ENCODE measurements around the gene GHRH. TPM values are rescaled to one million over a fixed set of nuclear protein-coding genes. Genes with fewer than 3 reads are reported as not detected.

Gene GHRH
- polyA plus RNA-seq, 2 donors, result not detected

DNA sequence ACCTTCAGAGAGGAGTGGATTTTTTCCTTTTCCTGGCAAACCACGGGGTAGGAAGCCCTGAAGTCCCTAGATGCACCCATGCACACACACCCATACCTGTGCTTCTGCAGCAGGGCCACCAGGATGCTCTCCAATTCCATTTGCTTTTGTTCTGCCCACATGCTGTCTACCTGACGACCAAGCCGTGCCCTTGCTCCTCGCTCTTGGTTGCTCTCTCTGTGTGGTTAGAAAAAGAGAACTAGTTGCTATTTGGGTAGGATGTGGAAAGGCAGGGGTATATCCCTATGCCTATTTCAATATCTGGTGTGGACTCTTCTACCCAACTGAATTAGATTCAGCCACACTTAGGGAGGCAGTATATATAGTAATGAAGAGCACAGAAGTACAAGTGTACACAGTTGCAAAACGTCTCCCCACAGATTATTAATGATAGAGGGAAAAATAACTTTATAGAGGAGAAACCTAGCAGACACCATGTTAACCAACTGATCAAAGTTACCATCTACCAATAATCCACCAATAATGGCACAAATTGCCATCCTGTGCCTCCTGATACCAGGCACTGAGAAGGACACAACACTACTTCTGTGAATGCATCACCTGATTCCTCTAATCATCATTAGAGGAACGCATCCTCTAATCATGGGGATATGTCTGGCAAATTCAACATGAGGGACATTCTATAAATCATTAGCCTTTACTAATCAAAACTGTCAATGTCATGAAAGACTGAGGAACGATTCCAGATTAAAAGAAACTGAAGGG lies 7.3 kb downstream of the GHRH start:
- H3K4me1 ChIP-seq (ENCODE audit: control insufficient read depth in 2 of 2, insufficient read depth in 2 of 2, low read length in 1 of 2), result peaks cover 0 to 3% of the 10 kb centered on the region in 2 donors
- no peak overlapping the region for H3K4me3 ChIP-seq (ENCODE audit: low read depth in 1 of 2, low read length in 2 of 2)
- H3K27ac ChIP-seq (ENCODE audit: low read depth in 2 of 2, low read length in 1 of 2), result no peak overlapping the region
- H3K36me3 ChIP-seq (ENCODE audit: control insufficient read depth in 2 of 2, insufficient read depth in 2 of 2, low read length in 1 of 2), result no peaks in the 10 kb centered on the region
- WGBS, 2 donors, result 75 to 84% methylated on average over 7 of the region's 7 CpGs
- H3K9me3 ChIP-seq (ENCODE audit: control insufficient read depth in 2 of 2, insufficient read depth in 1 of 2, low read depth in 1 of 2, low read length in 1 of 2), result no peaks in the 10 kb centered on the region
- H3K27me3 ChIP-seq (ENCODE audit: control insufficient read depth in 1 of 2, insufficient read depth in 2 of 2, low read length in 2 of 2), result no peaks in the 10 kb centered on the region

DNA sequence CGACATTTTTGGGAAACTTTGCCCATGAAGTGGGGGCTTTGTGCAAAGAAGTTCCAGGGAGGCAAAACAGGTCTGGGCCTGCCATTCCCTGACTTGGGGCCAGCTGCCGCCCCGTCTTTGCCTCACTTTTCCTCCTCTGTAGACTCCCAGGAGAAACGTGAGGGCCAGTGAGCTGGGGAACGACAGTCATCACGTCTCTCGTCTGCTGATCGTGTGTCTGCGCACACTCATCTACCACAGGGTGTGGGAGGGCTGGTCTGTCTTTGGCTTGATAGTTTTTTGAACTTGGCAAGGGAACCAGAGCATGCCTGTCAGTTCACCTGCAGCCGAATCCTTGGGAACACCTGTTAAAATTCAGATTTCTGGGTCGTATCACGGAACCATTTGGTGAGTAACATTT lies 8.5 kb downstream of the GHRH start:
- H3K36me3 ChIP-seq (ENCODE audit: control insufficient read depth in 2 of 2, insufficient read depth in 2 of 2, low read length in 1 of 2), result no peaks in the 10 kb centered on the region
- H3K4me3 ChIP-seq (ENCODE audit: low read depth in 1 of 2, low read length in 2 of 2), result no peak overlapping the region
- peaks cover 0 to 3% of the 10 kb centered on the region in 2 donors for H3K4me1 ChIP-seq (ENCODE audit: control insufficient read depth in 2 of 2, insufficient read depth in 2 of 2, low read length in 1 of 2)
- 60 to 74% methylated on average over 12 of the region's 12 CpGs for WGBS, 2 donors
- no peak overlapping the region for H3K27ac ChIP-seq (ENCODE audit: low read depth in 2 of 2, low read length in 1 of 2)
- H3K9me3 ChIP-seq (ENCODE audit: control insufficient read depth in 2 of 2, insufficient read depth in 1 of 2, low read depth in 1 of 2, low read length in 1 of 2), result no peaks in the 10 kb centered on the region
- no peaks in the 10 kb centered on the region for H3K27me3 ChIP-seq (ENCODE audit: control insufficient read depth in 1 of 2, insufficient read depth in 2 of 2, low read length in 2 of 2)

DNA sequence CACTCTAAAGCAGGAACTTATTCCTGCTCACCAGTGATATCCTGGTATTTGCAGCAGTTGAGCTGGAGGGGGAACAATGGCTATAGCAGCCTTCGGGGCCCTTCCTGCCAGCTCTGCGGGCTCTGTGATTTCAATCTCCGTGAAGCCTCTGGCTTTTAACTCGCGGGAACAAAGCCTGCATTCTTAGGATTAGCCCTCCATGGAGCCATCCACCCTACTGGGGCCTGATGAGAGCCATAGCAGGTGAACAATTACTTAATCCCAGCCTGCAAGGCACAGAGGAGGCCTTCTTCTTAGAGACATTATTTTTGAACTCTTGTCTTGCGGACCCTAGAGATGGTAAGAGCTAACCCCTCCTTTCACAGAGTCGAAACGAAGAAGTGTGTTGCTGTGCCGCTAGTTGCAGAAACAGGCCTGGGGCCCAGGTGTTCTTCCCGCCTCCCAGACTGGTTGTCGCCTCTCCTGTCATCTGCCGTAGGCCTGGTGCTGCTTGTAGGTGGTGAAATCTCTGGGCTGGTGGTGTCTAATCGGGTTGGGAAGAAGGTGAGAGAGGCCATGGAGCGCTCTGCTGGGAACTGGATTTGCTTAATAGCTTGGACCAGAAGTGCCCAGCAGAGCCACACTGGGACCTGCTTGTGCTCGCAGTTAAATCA lies 9.7 kb downstream of the GHRH start:
- H3K4me1 ChIP-seq (ENCODE audit: control insufficient read depth in 2 of 2, insufficient read depth in 2 of 2, low read length in 1 of 2), result peaks cover 0 to 3% of the 10 kb centered on the region in 2 donors
- WGBS, 2 donors, result 75 to 79% methylated on average over 15 of the region's 15 CpGs
- H3K27ac ChIP-seq (ENCODE audit: low read depth in 2 of 2, low read length in 1 of 2), result no peak overlapping the region
- H3K9me3 ChIP-seq (ENCODE audit: control insufficient read depth in 2 of 2, insufficient read depth in 1 of 2, low read depth in 1 of 2, low read length in 1 of 2), result no peaks in the 10 kb centered on the region
- H3K36me3 ChIP-seq (ENCODE audit: control insufficient read depth in 2 of 2, insufficient read depth in 2 of 2, low read length in 1 of 2), result no peaks in the 10 kb centered on the region
- H3K4me3 ChIP-seq (ENCODE audit: low read depth in 1 of 2, low read length in 2 of 2), result no peak overlapping the region
- H3K27me3 ChIP-seq (ENCODE audit: control insufficient read depth in 1 of 2, insufficient read depth in 2 of 2, low read length in 2 of 2), result no peaks in the 10 kb centered on the region

DNA sequence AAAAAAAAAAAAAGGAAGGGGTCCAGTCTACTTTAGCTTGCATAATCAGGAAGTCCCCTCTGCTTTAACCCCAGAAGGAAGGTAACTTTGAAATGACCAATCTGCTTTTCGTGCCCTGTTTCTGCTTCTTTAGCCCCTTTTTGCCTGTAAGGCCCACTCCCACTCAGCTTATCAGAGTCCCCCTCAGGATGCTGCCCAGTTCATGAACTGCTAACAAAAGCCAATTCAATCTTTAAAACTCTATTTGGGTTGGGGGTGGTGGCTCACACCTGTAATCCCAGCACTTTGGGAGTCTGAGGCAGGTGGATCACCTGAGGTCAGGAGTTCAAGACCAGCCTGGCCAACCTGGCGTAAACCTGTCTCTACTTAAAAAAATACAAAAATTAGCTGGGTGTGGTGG lies 12.3 kb downstream of the GHRH start:
- peaks cover 0 to 3% of the 10 kb centered on the region in 2 donors for H3K4me1 ChIP-seq (ENCODE audit: control insufficient read depth in 2 of 2, insufficient read depth in 2 of 2, low read length in 1 of 2)
- H3K9me3 ChIP-seq (ENCODE audit: control insufficient read depth in 2 of 2, insufficient read depth in 1 of 2, low read depth in 1 of 2, low read length in 1 of 2), result no peaks in the 10 kb centered on the region
- WGBS, 2 donors, result 94% methylated on average over 2 of the region's 2 CpGs
- H3K36me3 ChIP-seq (ENCODE audit: control insufficient read depth in 2 of 2, insufficient read depth in 2 of 2, low read length in 1 of 2), result no peaks in the 10 kb centered on the region
- H3K4me3 ChIP-seq (ENCODE audit: low read depth in 1 of 2, low read length in 2 of 2), result no peak overlapping the region
- no peak overlapping the region for H3K27ac ChIP-seq (ENCODE audit: low read depth in 2 of 2, low read length in 1 of 2)
- no peaks in the 10 kb centered on the region for H3K27me3 ChIP-seq (ENCODE audit: control insufficient read depth in 1 of 2, insufficient read depth in 2 of 2, low read length in 2 of 2)

DNA sequence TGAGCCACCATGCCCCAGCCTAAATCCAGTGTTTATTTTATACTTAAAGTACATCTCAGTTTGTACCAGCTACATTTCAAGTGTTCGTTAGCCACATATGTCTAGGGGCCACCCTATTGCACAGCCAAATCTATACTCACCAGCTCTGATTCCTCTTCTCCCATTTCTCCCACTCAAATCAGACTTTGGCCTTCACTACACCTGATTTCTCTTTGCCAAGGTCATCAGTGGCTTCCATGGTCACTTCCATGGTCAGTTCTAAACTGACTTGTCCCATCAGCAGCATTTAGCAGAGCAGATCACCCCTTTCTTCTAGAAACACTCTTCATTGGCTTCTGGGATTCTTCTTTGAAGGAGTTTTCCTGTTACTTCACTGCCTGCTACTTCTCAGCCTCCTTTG lies 14.1 kb downstream of the GHRH start:
- no peaks in the 10 kb centered on the region for H3K9me3 ChIP-seq (ENCODE audit: control insufficient read depth in 2 of 2, insufficient read depth in 1 of 2, low read depth in 1 of 2, low read length in 1 of 2)
- H3K4me1 ChIP-seq (ENCODE audit: control insufficient read depth in 2 of 2, insufficient read depth in 2 of 2, low read length in 1 of 2), result peaks cover 4 to 7% of the 10 kb centered on the region in 2 donors
- no peaks in the 10 kb centered on the region for H3K27me3 ChIP-seq (ENCODE audit: control insufficient read depth in 1 of 2, insufficient read depth in 2 of 2, low read length in 2 of 2)
- no peak overlapping the region for H3K27ac ChIP-seq (ENCODE audit: low read depth in 2 of 2, low read length in 1 of 2)
- 47 to 59% methylated on average over 1 of the region's 1 CpG for WGBS, 2 donors
- no peak overlapping the region for H3K4me3 ChIP-seq (ENCODE audit: low read depth in 1 of 2, low read length in 2 of 2)
- H3K36me3 ChIP-seq (ENCODE audit: control insufficient read depth in 2 of 2, insufficient read depth in 2 of 2, low read length in 1 of 2), result peaks cover 0 to 8% of the 10 kb centered on the region in 2 donors

DNA sequence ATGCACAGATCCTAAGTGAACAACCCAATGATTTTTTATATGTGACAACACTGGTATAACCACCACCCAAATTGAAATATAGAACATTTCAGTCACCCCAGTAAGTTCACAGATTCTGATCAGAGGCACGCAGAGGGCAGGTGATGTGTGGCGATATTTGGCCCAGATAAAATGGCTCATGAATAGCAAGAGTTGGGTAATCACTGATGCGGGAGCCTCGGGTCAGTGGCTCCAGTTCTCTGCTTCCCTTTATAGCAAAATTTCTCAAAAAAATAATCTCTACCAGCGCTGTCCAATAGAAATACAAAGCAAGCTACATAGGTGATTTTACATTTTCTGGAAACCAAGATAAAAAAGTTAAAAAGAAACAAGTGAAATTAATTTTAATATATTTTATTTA lies 14.9 kb downstream of the GHRH start:
- Histone ChIP-seq H3K36me3 (ENCODE audit: control insufficient read depth in 2 of 2, insufficient read depth in 2 of 2, low read length in 1 of 2) (peaks cover 7 to 9% of the 10 kb centered on the region in 2 donors), H3K4me1 (ENCODE audit: control insufficient read depth in 2 of 2, insufficient read depth in 2 of 2, low read length in 1 of 2) (peaks cover 4 to 7% of the 10 kb centered on the region in 2 donors), H3K27me3 (ENCODE audit: control insufficient read depth in 1 of 2, insufficient read depth in 2 of 2, low read length in 2 of 2) (no peaks in the 10 kb centered on the region), H3K9me3 (ENCODE audit: control insufficient read depth in 2 of 2, insufficient read depth in 1 of 2, low read depth in 1 of 2, low read length in 1 of 2) (no peaks in the 10 kb centered on the region), H3K4me3 (ENCODE audit: low read depth in 1 of 2, low read length in 2 of 2) (no peak overlapping the region), H3K27ac (ENCODE audit: low read depth in 2 of 2, low read length in 1 of 2) (no peak overlapping the region)
- 93 to 94% methylated on average over 5 of the region's 5 CpGs for WGBS, 2 donors

DNA sequence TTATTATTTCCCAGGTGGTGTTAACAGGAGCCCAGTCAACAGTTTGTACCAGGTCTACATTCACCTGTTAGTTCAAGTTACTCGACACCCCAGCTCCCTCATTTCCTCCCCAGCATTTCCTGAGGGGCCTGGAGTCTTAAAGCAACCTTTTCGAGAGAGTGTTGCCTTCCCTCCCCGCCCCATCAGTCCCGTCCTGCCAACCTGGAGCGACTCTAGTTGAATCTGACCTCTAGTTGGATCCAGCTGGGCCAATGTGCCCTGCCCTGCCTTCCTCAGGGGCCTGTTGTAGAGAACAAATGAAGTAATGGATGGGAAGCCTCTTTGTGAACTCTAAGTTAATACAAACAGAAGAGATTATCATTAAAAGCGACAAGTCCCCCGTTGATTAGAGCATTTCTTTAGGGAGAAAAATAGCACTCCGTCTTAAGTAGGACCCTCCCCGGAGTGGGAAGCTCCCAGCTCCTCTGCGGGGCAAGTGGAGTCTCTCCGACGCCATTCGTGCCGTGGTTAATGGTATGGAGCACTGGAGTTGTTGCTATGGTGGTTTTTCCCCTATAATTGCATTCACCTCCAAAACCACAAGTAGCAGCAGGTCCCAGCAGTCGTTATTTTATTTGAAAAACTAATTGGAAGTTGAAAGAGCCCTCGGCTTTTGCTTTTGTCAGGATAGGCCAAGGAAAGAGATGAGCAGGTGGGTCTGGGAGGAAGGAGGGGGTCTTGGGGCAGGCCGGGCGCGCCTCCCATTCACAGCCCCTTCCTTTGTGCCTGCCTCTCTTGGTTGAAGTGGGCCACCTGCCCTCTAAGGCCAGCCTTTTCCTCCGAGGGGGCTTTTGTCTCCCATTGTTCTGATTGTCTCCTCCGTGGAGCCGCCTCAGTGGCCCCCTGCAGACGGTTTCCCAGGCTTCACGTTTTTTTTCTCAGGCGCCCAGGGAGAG lies 16.1 kb downstream of the GHRH start:
- Histone ChIP-seq H3K27me3 (ENCODE audit: control insufficient read depth in 1 of 2, insufficient read depth in 2 of 2, low read length in 2 of 2) (no peaks in the 10 kb centered on the region), H3K9me3 (ENCODE audit: control insufficient read depth in 2 of 2, insufficient read depth in 1 of 2, low read depth in 1 of 2, low read length in 1 of 2) (no peaks in the 10 kb centered on the region), H3K4me1 (ENCODE audit: control insufficient read depth in 2 of 2, insufficient read depth in 2 of 2, low read length in 1 of 2) (peaks cover 4 to 7% of the 10 kb centered on the region in 2 donors), H3K4me3 (ENCODE audit: low read depth in 1 of 2, low read length in 2 of 2) (no peak overlapping the region), H3K36me3 (ENCODE audit: control insufficient read depth in 2 of 2, insufficient read depth in 2 of 2, low read length in 1 of 2) (peaks cover 12% of the 10 kb centered on the region in 2 donors), H3K27ac (ENCODE audit: low read depth in 2 of 2, low read length in 1 of 2) (no peak overlapping the region)
- WGBS, 2 donors, result 84 to 86% methylated on average over 25 of the region's 25 CpGs

DNA sequence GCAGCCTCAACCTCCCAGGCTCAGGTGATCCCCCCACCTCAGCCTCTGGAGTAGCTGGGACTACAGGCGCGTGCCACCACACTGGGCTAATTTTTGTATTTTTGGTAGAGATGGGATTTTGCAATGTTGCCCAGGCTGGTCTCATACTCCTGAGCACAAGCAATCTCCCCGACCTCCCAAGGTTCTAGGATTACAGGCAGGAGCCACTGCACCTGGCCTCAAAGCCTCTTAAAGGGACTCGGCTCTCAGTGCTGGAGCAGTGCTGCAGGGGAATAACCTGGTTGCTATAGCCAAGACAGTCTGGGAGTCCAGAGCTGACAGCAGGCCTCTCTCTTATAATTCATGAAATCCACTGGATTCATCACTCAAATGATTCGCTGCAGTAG lies 17.0 kb downstream of the GHRH start:
- peaks cover 12% of the 10 kb centered on the region in 2 donors for H3K36me3 ChIP-seq (ENCODE audit: control insufficient read depth in 2 of 2, insufficient read depth in 2 of 2, low read length in 1 of 2)
- H3K4me1 ChIP-seq (ENCODE audit: control insufficient read depth in 2 of 2, insufficient read depth in 2 of 2, low read length in 1 of 2), result peaks cover 4 to 8% of the 10 kb centered on the region in 2 donors
- WGBS, 2 donors, result 84% methylated on average over 5 of the region's 5 CpGs
- no peaks in the 10 kb centered on the region for H3K9me3 ChIP-seq (ENCODE audit: control insufficient read depth in 2 of 2, insufficient read depth in 1 of 2, low read depth in 1 of 2, low read length in 1 of 2)
- no peaks in the 10 kb centered on the region for H3K27me3 ChIP-seq (ENCODE audit: control insufficient read depth in 1 of 2, insufficient read depth in 2 of 2, low read length in 2 of 2)
- H3K27ac ChIP-seq (ENCODE audit: low read depth in 2 of 2, low read length in 1 of 2), result no peak overlapping the region
- no peak overlapping the region for H3K4me3 ChIP-seq (ENCODE audit: low read depth in 1 of 2, low read length in 2 of 2)

DNA sequence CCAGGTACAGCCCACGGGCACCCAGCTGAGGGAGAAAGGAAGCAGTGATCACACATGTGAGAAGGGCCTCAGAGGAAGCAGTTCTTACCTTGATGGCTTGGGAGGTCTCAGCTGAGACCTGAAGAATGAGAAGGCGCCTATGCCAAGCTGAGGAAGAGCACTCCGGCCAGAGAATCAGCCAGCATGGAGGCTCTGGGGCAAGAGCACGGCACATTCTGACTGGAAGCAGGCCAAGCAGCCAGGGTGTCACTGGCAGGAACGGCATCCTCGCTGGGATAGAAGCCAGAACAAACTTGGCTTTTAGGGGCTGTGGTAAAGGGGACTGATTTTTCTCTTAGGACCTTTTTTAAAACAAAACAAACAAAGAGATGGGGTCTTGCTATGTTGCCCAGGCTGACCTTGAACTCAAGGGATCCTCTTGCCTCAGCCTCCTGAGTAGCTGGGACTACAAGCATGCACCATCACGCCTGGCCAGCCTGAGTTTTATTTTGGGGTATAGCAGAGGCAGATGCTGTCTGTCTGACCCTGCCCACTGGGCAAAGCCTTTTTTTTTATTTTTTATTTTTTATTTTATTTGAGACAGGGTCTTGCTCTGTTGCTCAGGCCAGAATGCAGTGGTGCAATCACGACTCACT lies 17.6 kb downstream of the GHRH start:
- H3K27me3 ChIP-seq (ENCODE audit: control insufficient read depth in 1 of 2, insufficient read depth in 2 of 2, low read length in 2 of 2), result no peaks in the 10 kb centered on the region

More for the DNA sequence above, 17.6 kb downstream of the GHRH start:
- H3K36me3 ChIP-seq (ENCODE audit: control insufficient read depth in 2 of 2, insufficient read depth in 2 of 2, low read length in 1 of 2), result peaks cover 12% of the 10 kb centered on the region in 2 donors
- H3K4me3 ChIP-seq (ENCODE audit: low read depth in 1 of 2, low read length in 2 of 2), result no peak overlapping the region
- H3K27ac ChIP-seq (ENCODE audit: low read depth in 2 of 2, low read length in 1 of 2), result peak overlapping the region in 1 of 2 donors; percentile 11
- 53 to 61% methylated on average over 8 of the region's 8 CpGs for WGBS, 2 donors
- peaks cover 4 to 9% of the 10 kb centered on the region in 2 donors for H3K4me1 ChIP-seq (ENCODE audit: control insufficient read depth in 2 of 2, insufficient read depth in 2 of 2, low read length in 1 of 2)
- H3K9me3 ChIP-seq (ENCODE audit: control insufficient read depth in 2 of 2, insufficient read depth in 1 of 2, low read depth in 1 of 2, low read length in 1 of 2), result no peaks in the 10 kb centered on the region
